Right atrium auricular region (tissue), 2 donors: Measurements from ENCODE around the gene COL4A2. TPM values are rescaled to one million over a fixed set of nuclear protein-coding genes. Genes with fewer than 3 reads are reported as not detected.

Experiments
- DNase-seq: peaks from one replicate; pipeline ENCODE4 v3.0.0-alpha.2; 2019; ENCODE audit warnings: low spot score
- H3K27ac ChIP-seq, 2 donors: fragments of 200-600 bp; sonication (generic); 1 replicate in 1 of 2; 2 replicates in 1 of 2; pipeline ENCODE4 v1.5.1; 2016 to 2019
- H3K27me3 ChIP-seq, 2 donors: fragments of 200-600 bp; sonication (generic); one replicate each; pipeline versions ENCODE4 v1.5.1 to v1.6.0; 2017 to 2019
- H3K36me3 ChIP-seq: fragments of 200-600 bp; sonication (generic); one replicate; pipeline ENCODE4 v1.5.1; 2016
- H3K4me1 ChIP-seq, 2 donors: fragments of 200-600 bp; sonication (generic); one replicate each; pipeline versions ENCODE4 v1.5.1 to v1.6.0; 2017 to 2019
- H3K4me3 ChIP-seq, 2 donors: fragments of 200-600 bp; sonication (generic); 1 replicate in 1 of 2; 2 replicates in 1 of 2; pipeline ENCODE4 v1.5.1; 2017 to 2019; ENCODE audit warnings: mild to moderate bottlenecking in 1 of 2, moderate library complexity in 1 of 2
- H3K9me3 ChIP-seq, 2 donors: fragments of 200-600 bp; sonication (generic); one replicate each; pipeline ENCODE4 v1.5.1; 2019
- total RNA-seq, 2 donors: library from RNA; depleted of rRNA; stranded (reverse); fragments of >200 nt; gene quantifications; one replicate each; pipeline ENCODE4 v1.1.0, GENCODE V29; 2016
- TF ChIP-seq, protein P1 (sequence below), 2 donors: fragments of 200-600 bp; sonication (generic); IDR thresholded peaks; one replicate each; pipeline ENCODE4 v1.5.1; 2019; ENCODE audit warnings: antibody characterized with exemption in 2 of 2

The COL4A2 gene
- total RNA-seq, 2 donors from 2014 or later, result 141 to 153 TPM

DNA sequence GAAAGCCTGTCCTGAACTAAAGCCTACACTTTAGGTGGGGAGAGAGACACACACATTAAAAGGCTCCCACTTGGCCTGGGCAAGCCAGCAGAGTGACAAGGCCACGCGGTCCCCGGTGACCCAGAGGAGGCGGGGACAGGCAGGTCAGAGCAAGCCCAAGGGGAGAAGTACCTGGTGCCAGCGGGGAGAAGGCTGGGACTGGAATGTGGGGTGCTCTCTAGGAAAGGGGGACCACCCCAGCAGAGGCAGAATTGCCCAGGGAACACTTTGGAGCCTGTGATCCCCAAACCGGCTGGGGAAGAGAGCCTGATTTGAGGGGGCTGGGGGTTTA, 172.1 kb downstream of the COL4A2 start:
- Histone ChIP-seq H3K9me3 (no peaks in the 10 kb centered on the region), H3K27ac (no peak overlapping the region), H3K4me3 (no peak overlapping the region), H3K36me3 (peaks cover 81% of the 10 kb centered on the region), H3K4me1 (peaks cover 0 to 21% of the 10 kb centered on the region in 2 donors), H3K27me3 (no peaks in the 10 kb centered on the region)
- TF ChIP-seq, protein P1, sequence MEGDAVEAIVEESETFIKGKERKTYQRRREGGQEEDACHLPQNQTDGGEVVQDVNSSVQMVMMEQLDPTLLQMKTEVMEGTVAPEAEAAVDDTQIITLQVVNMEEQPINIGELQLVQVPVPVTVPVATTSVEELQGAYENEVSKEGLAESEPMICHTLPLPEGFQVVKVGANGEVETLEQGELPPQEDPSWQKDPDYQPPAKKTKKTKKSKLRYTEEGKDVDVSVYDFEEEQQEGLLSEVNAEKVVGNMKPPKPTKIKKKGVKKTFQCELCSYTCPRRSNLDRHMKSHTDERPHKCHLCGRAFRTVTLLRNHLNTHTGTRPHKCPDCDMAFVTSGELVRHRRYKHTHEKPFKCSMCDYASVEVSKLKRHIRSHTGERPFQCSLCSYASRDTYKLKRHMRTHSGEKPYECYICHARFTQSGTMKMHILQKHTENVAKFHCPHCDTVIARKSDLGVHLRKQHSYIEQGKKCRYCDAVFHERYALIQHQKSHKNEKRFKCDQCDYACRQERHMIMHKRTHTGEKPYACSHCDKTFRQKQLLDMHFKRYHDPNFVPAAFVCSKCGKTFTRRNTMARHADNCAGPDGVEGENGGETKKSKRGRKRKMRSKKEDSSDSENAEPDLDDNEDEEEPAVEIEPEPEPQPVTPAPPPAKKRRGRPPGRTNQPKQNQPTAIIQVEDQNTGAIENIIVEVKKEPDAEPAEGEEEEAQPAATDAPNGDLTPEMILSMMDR (IDR thresholded peaks at IDR 0.05), result no peak
- DNase-seq, result no peak

DNA sequence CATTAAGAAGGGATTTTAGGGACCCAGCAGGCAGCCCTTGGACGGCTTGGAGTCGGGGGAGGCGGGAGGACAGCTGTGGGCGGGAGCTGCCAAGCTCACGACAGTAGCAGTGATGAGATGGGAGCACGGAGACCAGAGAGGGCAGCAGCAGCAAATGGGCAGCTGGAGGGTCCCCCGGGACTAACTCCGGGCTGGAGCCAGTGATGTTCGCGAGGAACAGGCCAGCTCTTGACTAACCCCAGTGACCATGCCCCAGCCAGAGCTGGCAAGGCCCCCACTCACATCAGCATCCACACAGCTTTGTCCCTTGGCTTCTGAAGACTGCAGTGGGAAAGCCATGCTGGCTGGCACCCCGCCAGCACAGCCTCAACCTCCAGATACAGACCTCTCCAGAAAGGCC, 172.6 kb downstream of the COL4A2 start:
- H3K4me3 ChIP-seq, result no peak overlapping the region
- TF ChIP-seq, protein P1 (IDR thresholded peaks at IDR 0.05), result no peak
- peaks cover 0 to 21% of the 10 kb centered on the region in 2 donors for H3K4me1 ChIP-seq
- H3K27me3 ChIP-seq, result no peaks in the 10 kb centered on the region
- H3K9me3 ChIP-seq, result no peaks in the 10 kb centered on the region
- DNase-seq, result peak; percentile 60
- H3K36me3 ChIP-seq, result peaks cover 81% of the 10 kb centered on the region
- H3K27ac ChIP-seq, result no peak overlapping the region

DNA sequence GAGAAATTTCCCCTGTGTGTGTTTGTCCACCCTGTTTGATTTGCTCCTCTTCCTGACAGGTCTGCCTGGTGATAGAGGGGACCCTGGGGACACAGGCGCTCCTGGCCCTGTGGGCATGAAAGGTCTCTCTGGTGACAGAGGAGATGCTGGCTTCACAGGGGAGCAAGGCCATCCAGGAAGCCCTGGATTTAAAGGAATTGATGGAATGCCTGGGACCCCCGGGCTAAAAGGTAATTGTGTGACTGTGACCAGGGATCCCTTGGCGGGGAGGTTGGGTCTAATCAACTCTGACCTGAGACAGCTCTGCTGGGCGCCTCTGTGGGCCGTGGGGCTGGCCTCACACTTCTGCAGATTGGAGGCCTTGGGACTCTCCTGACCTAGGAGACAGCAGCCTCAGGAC, 173.1 kb downstream of the COL4A2 start:
- Histone ChIP-seq H3K4me1 (peaks cover 0 to 21% of the 10 kb centered on the region in 2 donors), H3K36me3 (peaks cover 81% of the 10 kb centered on the region), H3K27me3 (no peaks in the 10 kb centered on the region), H3K4me3 (no peak overlapping the region), H3K9me3 (no peaks in the 10 kb centered on the region), H3K27ac (no peak overlapping the region)
- DNase-seq, result no peak
- TF ChIP-seq, protein P1 (IDR thresholded peaks at IDR 0.05), result no peak

DNA sequence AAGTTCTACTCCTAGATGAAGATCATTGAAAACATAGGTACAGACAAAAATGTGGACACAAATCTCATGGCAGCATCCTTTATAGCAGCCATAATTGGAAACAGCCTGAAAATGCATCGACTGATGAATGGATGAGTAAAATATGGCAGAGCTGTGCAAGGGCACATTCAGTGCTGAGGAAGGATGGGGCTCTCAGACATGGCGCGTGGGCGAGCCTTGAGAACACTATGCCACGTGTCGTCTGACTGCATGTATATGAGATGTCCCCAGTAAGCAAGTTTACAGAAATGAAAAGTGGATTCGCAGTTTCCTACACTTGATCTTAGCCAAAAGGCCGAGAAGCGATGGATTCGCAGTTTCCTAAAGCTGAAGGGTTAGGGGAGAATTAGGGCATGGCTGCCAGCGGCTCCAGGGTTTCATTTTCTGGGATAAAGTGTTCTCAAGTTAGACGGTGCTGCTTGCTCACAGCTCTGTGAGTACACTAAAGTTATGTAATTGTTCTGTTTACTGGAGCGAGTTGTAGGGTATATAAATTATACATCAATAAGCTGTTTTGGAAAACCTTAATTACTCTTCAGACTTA, 176.4 kb downstream of the COL4A2 start:
- Histone ChIP-seq H3K27ac (no peak overlapping the region), H3K4me1 (peaks cover 0 to 4% of the 10 kb centered on the region in 2 donors), H3K36me3 (peaks cover 78% of the 10 kb centered on the region), H3K9me3 (no peaks in the 10 kb centered on the region), H3K27me3 (no peaks in the 10 kb centered on the region), H3K4me3 (no peak overlapping the region)
- TF ChIP-seq, protein P1 (IDR thresholded peaks at IDR 0.05), result no peak
- no peak for DNase-seq

DNA sequence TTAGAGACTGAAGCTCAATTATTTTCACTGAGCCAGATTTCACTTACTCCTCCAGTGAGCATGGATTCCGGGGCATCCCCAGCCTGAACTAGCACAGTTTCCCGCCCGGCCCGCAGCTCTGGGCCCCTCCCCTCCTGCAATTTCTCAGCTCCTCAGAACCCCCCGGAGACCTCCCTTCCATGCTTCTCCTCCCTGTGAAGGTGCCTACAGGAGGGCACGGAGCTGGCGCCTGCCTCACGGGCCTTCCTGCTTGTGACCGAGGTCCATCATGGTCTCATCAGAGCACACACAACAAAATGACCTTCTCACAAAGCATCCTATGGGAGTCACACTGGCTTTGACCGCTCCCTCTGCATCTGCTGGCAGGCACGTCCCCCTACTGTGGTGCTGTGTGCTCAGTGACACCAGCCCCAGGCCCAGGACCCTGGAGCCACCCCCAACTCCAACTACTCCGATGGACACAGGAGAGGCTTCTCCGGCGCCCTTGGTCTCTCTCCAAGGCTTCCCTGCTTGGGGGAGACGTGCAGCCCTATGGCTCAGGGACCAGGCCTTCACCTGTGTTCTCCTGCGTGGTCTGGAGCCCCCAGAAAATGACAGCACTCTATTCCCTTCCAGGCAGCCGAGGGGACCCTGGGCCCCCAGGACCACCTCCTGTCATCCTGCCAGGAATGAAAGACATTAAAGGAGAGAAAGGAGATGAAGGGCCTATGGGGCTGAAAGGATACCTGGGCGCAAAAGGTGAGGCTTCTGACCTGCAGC, 177.4 kb downstream of the COL4A2 start:
- Histone ChIP-seq H3K4me3 (no peak overlapping the region), H3K4me1 (no peaks in the 10 kb centered on the region), H3K9me3 (no peaks in the 10 kb centered on the region), H3K36me3 (peaks cover 78% of the 10 kb centered on the region), H3K27me3 (no peaks in the 10 kb centered on the region), H3K27ac (no peak overlapping the region)
- TF ChIP-seq, protein P1 (IDR thresholded peaks at IDR 0.05), result no peak
- DNase-seq, result no peak
